GM12892 (cell line): ENCODE data around the gene CADPS.

Source experiments
- POLR2A ChIP-seq: IDR thresholded peaks from 2 replicates; pipeline ENCODE4 v1.6.1; 2011; ENCODE audit warnings: low read depth, low read length, control low read depth
- POLR2AphosphoS5 ChIP-seq: IDR thresholded peaks from 2 replicates; pipeline ENCODE4 v1.6.1; 2011; ENCODE audit warnings: low read depth, low read length, control low read depth

DNA sequence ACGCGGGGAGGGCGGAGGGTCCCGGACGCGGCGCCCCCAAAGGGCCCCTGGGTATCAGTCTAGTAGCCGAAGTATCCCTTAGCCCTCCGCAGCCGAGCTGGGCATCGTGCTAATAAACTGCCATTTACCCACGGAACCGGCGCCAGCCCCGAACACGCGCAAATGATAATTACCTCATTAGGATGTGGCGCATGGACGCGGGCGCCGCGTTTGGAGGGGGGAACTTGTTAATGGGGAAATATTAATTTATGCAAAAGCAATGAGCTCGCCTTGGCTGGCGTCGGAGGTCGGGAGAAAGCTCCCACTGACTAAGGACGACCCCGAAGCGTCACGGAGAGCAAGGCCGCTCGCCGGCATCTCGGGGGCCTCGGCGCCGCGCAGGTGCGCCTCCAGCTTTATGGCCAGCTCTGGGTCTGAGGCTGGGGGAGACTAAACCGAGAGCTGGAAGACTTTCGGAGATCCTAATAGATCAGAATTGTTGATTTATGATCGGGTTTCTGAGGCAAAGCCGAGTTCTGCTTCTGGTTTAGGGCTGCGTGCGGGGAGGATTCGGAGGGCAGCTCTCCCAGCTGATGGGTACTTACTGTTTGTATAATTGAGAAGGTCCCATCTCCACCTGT, 501.4 kb downstream of the CADPS start:
- no peak for TF ChIP-seq POLR2A
- TF ChIP-seq POLR2AphosphoS5, result no peak
